Raji (cell line): ENCODE measurements around the gene CLDN34.

Experiments
- POLR2A ChIP-seq: IDR thresholded peaks from 2 replicates; pipeline ENCODE4 v1.6.1; 2011; ENCODE audit warnings: low read depth, low read length, control low read depth; ENCODE audit not compliant: insufficient read depth

The CLDN34 gene

GRCh38 chrX:9952300-9952699, 14.9 kb upstream of the CLDN34 start:
- no peak for TF ChIP-seq POLR2A

- no peak for TF ChIP-seq POLR2A
Observed at GRCh38 chrX:9953396-9953795, 13.8 kb upstream of the CLDN34 start.

- no peak for TF ChIP-seq POLR2A
Observed at GRCh38 chrX:9955506-9955905, 11.7 kb upstream of the CLDN34 start.

- TF ChIP-seq POLR2A, result no peak
Observed at GRCh38 chrX:9957743-9958142, 9.4 kb upstream of the CLDN34 start.

GRCh38 chrX:9958183-9958582, 9.0 kb upstream of the CLDN34 start:
- no peak for TF ChIP-seq POLR2A

- TF ChIP-seq POLR2A, result no peak
Observed at GRCh38 chrX:9961750-9962149, 5.4 kb upstream of the CLDN34 start.

GRCh38 chrX:9977635-9978034, 10.5 kb downstream of the CLDN34 start:
- no peak for TF ChIP-seq POLR2A

- TF ChIP-seq POLR2A, result no peak
Observed at GRCh38 chrX:9980401-9980800, 13.2 kb downstream of the CLDN34 start.

- no peak for TF ChIP-seq POLR2A
Observed at GRCh38 chrX:9980927-9981326, 13.8 kb downstream of the CLDN34 start.

GRCh38 chrX:9983441-9983840, 16.3 kb downstream of the CLDN34 start:
- TF ChIP-seq POLR2A, result no peak

- TF ChIP-seq POLR2A, result no peak
Observed at GRCh38 chrX:9983846-9984245, 16.7 kb downstream of the CLDN34 start.

- no peak for TF ChIP-seq POLR2A
Observed at GRCh38 chrX:9988762-9989161, 21.6 kb downstream of the CLDN34 start.

- TF ChIP-seq POLR2A, result no peak
Observed at GRCh38 chrX:9992061-9992460, 24.9 kb downstream of the CLDN34 start.

- TF ChIP-seq POLR2A, result no peak
Observed at GRCh38 chrX:9992724-9993123, 25.6 kb downstream of the CLDN34 start.

- TF ChIP-seq POLR2A, result no peak
Observed at GRCh38 chrX:9995855-9996339, 28.7 kb downstream of the CLDN34 start.

GRCh38 chrX:9997041-9997440, 29.9 kb downstream of the CLDN34 start:
- TF ChIP-seq POLR2A, result no peak

GRCh38 chrX:9997524-9997923, 30.4 kb downstream of the CLDN34 start:
- no peak for TF ChIP-seq POLR2A

- TF ChIP-seq POLR2A, result no peak
Observed at GRCh38 chrX:10001496-10001895, 34.3 kb downstream of the CLDN34 start.

- no peak for TF ChIP-seq POLR2A
Observed at GRCh38 chrX:10004832-10005475, 37.8 kb downstream of the CLDN34 start.
